CD4-positive, alpha-beta T cell (primary cell): ENCODE data around the gene PKHD1. TPM values are rescaled to one million over a fixed set of nuclear protein-coding genes. Genes with fewer than 3 reads are reported as not detected.

Experiments
- ATAC-seq: fragments of 200-7000 bp; cut with Tn5 transposase; one replicate; pipeline ENCODE4 v1.10.0; 2022; ENCODE audit warnings: mild to moderate bottlenecking; ENCODE audit not compliant: poor library complexity
- CTCF ChIA-PET: fragments of 350-600 bp; sonication (Branson Sonifier 250); formaldehyde crosslinking; loops from one replicate; lab custom pipeline; 2021; ENCODE audit warnings: antibody characterized with exemption, inconsistent platforms; lab: Charles Lee
- POLR2A ChIA-PET: fragments of 350-600 bp; sonication (Branson Sonifier 250); formaldehyde crosslinking; loops from one replicate; lab custom pipeline; 2021; ENCODE audit warnings: antibody characterized with exemption, inconsistent platforms; lab: Charles Lee
- DNase-seq, 14 experiments: peaks; one replicate each; pipeline ENCODE4 v3.0.0-alpha.2; 2013 to 2020; ENCODE audit warnings: mixed read lengths in 2 of 14
- H3K27ac ChIP-seq, 2 donors: one replicate each; pipeline versions ENCODE4 v1.5.1 to v1.7.0; 2013; ENCODE audit warnings: low read length in 2 of 2, low read depth in 1 of 2, mild to moderate bottlenecking in 1 of 2
- H3K27me3 ChIP-seq, 2 experiments: 1 replicate in 1 of 2; 2 replicates in 1 of 2; pipeline versions ENCODE4 v1.6.1 to v1.7.0; 2013; ENCODE audit warnings: low read length in 2 of 2, control low read depth in 1 of 2, mild to moderate bottlenecking in 1 of 2, moderate library complexity in 1 of 2; ENCODE audit not compliant: insufficient read depth in 2 of 2, control insufficient read depth in 1 of 2
- H3K36me3 ChIP-seq: one replicate; pipeline ENCODE4 v1.6.1; 2013; ENCODE audit warnings: low read length, control low read depth; ENCODE audit not compliant: insufficient read depth
- H3K4me1 ChIP-seq: one replicate; pipeline ENCODE4 v1.6.1; 2013; ENCODE audit warnings: low read length, control low read depth; ENCODE audit not compliant: insufficient read depth
- H3K4me3 ChIP-seq: one replicate; pipeline ENCODE4 v1.5.1; 2013; ENCODE audit warnings: mild to moderate bottlenecking, low read length, moderate library complexity
- H3K9me3 ChIP-seq, 2 experiments: 1 replicate in 1 of 2; 2 replicates in 1 of 2; pipeline versions ENCODE4 v1.6.1 to v1.7.0; 2013; ENCODE audit warnings: low read length in 2 of 2, mild to moderate bottlenecking in 2 of 2, control low read depth in 1 of 2, moderate library complexity in 1 of 2; ENCODE audit not compliant: control insufficient read depth in 1 of 2, insufficient read depth in 1 of 2
- H3K27ac Mint-ChIP-seq: one replicate; pipeline ENCODE4 v1.8.0; 2020; ENCODE audit warnings: mixed read lengths
- H3K27me3 Mint-ChIP-seq: one replicate; pipeline ENCODE4 v1.8.0; 2021; ENCODE audit warnings: mixed read lengths
- H3K36me3 Mint-ChIP-seq: one replicate; pipeline ENCODE4 v1.8.0; 2021; ENCODE audit warnings: low read depth, mixed read lengths
- H3K4me1 Mint-ChIP-seq: one replicate; pipeline ENCODE4 v1.8.0; 2021; ENCODE audit warnings: low read depth, mixed read lengths
- H3K4me3 Mint-ChIP-seq: one replicate; pipeline ENCODE4 v1.8.0; 2020; ENCODE audit warnings: mild to moderate bottlenecking, mixed read lengths
- H3K9me3 Mint-ChIP-seq: one replicate; pipeline ENCODE4 v1.8.0; 2020; ENCODE audit warnings: mixed read lengths
- CTCF ChIP-seq: fragments of 200-600 bp; IDR thresholded peaks from one replicate; pipeline ENCODE4 v1.8.0; 2022; ENCODE audit warnings: antibody characterized with exemption, mild to moderate bottlenecking
- intact Hi-C, 2 experiments: fragments of 100-400 bp; cut with DNase I in 1 of 2; cut with micrococcal nuclease in 1 of 2; formaldehyde crosslinking; loops; one replicate each; pipeline versions ENCODE4 v1.15.1 to v1.9.0; 2023 to 2025; cut with DNase I, micrococcal nuclease
- total RNA-seq, 174 experiments: library from RNA in 2 of 174; stranded (reverse) in 2 of 174; gene quantifications; one replicate each; pipeline ENCODE4 v1.2.3 and lab custom pipeline; 2021 to 2026

PKHD1 gene
- total RNA-seq, 2 experiments from 2014 or later: 0.03 TPM; not detected in 1

- CTCF ChIA-PET: no interaction called here
- Mint-ChIP-seq H3K9me3 (peaks cover 3% of the 10 kb centered on the region), H3K4me1 (no peaks in the 10 kb centered on the region), H3K4me3 (no peak overlapping the region), H3K36me3 (no peaks in the 10 kb centered on the region), H3K27me3 (no peaks in the 10 kb centered on the region), H3K27ac (no peak overlapping the region)
- Histone ChIP-seq H3K9me3 (no peaks in the 10 kb centered on the region), H3K27ac (no peak overlapping the region), H3K36me3 (no peaks in the 10 kb centered on the region), H3K27me3 (no peaks in the 10 kb centered on the region), H3K4me3 (no peak overlapping the region), H3K4me1 (no peaks in the 10 kb centered on the region)
- intact Hi-C loops: no loop called here
- no peak for TF ChIP-seq CTCF
- DNase-seq (no peak), ATAC-seq (no peak)
- POLR2A ChIA-PET: no interaction called here
These were observed 457.4 kb downstream of the PKHD1 start for GRCh38 chr6:51630011-51630410.

- Histone ChIP-seq H3K36me3 (no peaks in the 10 kb centered on the region), H3K9me3 (no peaks in the 10 kb centered on the region), H3K27me3 (no peaks in the 10 kb centered on the region), H3K4me1 (no peaks in the 10 kb centered on the region), H3K4me3 (no peak overlapping the region), H3K27ac (no peak overlapping the region)
- intact Hi-C loops: no loop called here
- Mint-ChIP-seq H3K27me3 (no peaks in the 10 kb centered on the region), H3K36me3 (no peaks in the 10 kb centered on the region), H3K27ac (no peak overlapping the region), H3K9me3 (peaks cover 3% of the 10 kb centered on the region), H3K4me3 (no peak overlapping the region), H3K4me1 (no peaks in the 10 kb centered on the region)
- DNase-seq: no peak
- ChIA-PET CTCF (no interaction called here), POLR2A (no interaction called here)
- no peak for TF ChIP-seq CTCF
- ATAC-seq: no peak
These were observed 461.0 kb downstream of the PKHD1 start for GRCh38 chr6:51626391-51626790.

- Mint-ChIP-seq H3K27me3 (no peaks in the 10 kb centered on the region), H3K27ac (no peak overlapping the region), H3K9me3 (peaks cover 3% of the 10 kb centered on the region), H3K36me3 (no peaks in the 10 kb centered on the region), H3K4me3 (no peak overlapping the region), H3K4me1 (no peaks in the 10 kb centered on the region)
- no peak for ATAC-seq
- POLR2A ChIA-PET: no interaction called here
- Histone ChIP-seq H3K9me3 (no peaks in the 10 kb centered on the region), H3K4me1 (no peaks in the 10 kb centered on the region), H3K4me3 (no peak overlapping the region), H3K36me3 (no peaks in the 10 kb centered on the region), H3K27me3 (no peaks in the 10 kb centered on the region), H3K27ac (no peak overlapping the region)
- CTCF ChIA-PET: no interaction called here
- no peak for TF ChIP-seq CTCF
- intact Hi-C loops: no loop called here
- no peak for DNase-seq
These were observed 461.8 kb downstream of the PKHD1 start for GRCh38 chr6:51625566-51625965.
